Measurements from ENCODE around the gene BAIAP2.

GRCh38 chr17:81040791-81041337, 5.9 kb downstream of the BAIAP2 start:
- TF ChIP-seq ZFP36 (IDR thresholded peaks at IDR 0.05; ENCODE audit: borderline replicate concordance, partially characterized antibody) (no peak), ESRRA (IDR thresholded peaks at IDR 0.05; ENCODE audit: borderline replicate concordance, low read length) (no peak)

All from A549 (cell line).